Osteocyte (in vitro differentiated cells): ENCODE measurements around the gene HS3ST3B1. TPM values are rescaled to one million over a fixed set of nuclear protein-coding genes. Genes with fewer than 3 reads are reported as not detected.

Source experiments
- DNase-seq: peaks from one replicate; pipeline ENCODE4 v3.0.0; 2021; ENCODE audit warnings: mixed read lengths; ENCODE audit not compliant: unreplicated experiment; ENCODE audit errors: extremely low spot score
- H3K27ac Mint-ChIP-seq: one replicate; pipeline ENCODE4 v1.8.0; 2021; ENCODE audit warnings: mild to moderate bottlenecking, mixed read lengths; ENCODE audit not compliant: unreplicated experiment
- H3K27me3 Mint-ChIP-seq: one replicate; pipeline ENCODE4 v1.8.0; 2021; ENCODE audit warnings: mixed read lengths; ENCODE audit not compliant: unreplicated experiment
- H3K36me3 Mint-ChIP-seq: one replicate; pipeline ENCODE4 v1.8.0; 2021; ENCODE audit warnings: mixed read lengths; ENCODE audit not compliant: unreplicated experiment
- H3K4me1 Mint-ChIP-seq: one replicate; pipeline ENCODE4 v1.8.0; 2021; ENCODE audit warnings: mixed read lengths; ENCODE audit not compliant: unreplicated experiment
- H3K4me3 Mint-ChIP-seq: one replicate; pipeline ENCODE4 v1.8.0; 2021; ENCODE audit warnings: mild to moderate bottlenecking, moderate library complexity, mixed read lengths; ENCODE audit not compliant: unreplicated experiment
- H3K9me3 Mint-ChIP-seq: one replicate; pipeline ENCODE4 v1.8.0; 2021; ENCODE audit warnings: mixed read lengths; ENCODE audit not compliant: unreplicated experiment
- total RNA-seq: library from RNA; stranded (reverse); gene quantifications from 2 replicates; pipeline ENCODE4 v1.2.1, GENCODE V29; 2021
- TF ChIP-seq, protein P1 (sequence below): fragments of 200-600 bp; sonication (generic); IDR thresholded peaks from 2 replicates; pipeline ENCODE4 v1.5.0; 2021; ENCODE audit warnings: antibody characterized with exemption, mild to moderate bottlenecking, moderate library complexity

The HS3ST3B1 gene
- total RNA-seq, 1 donor from 2014 or later = 77.0 TPM

DNA sequence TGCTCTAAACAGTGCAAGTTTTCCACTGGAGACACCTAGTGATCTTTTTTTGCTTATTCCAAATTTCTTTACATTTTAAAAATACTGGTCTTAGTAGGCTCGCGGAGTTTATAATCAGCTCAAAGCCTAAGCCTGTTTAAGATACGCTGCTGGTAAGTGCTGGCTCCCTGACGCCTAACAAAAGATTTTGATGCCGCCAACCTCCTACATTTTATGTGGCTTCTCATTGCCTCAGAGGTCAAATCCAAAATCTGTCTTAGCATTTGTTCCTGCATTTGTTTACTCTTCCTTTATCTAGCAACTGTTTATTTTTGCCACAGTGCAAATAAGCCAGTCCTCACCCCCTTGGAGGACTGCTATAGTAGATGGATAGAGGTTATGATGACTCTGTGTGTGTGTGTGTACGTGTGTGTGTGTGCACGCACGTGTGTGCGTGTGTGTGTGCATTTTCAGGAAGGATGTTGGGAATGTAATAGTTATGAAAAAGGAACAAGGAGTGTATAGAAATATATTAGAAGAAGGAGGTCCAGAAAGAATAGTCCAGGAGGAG is 24.8 kb downstream of the HS3ST3B1 start:
- Mint-ChIP-seq H3K4me3 (no peak overlapping the region), H3K27ac (no peak overlapping the region), H3K4me1 (peaks cover 59% of the 10 kb centered on the region), H3K27me3 (no peaks in the 10 kb centered on the region), H3K9me3 (no peaks in the 10 kb centered on the region), H3K36me3 (peaks cover 21% of the 10 kb centered on the region)
- DNase-seq = no peak
- TF ChIP-seq, protein P1, sequence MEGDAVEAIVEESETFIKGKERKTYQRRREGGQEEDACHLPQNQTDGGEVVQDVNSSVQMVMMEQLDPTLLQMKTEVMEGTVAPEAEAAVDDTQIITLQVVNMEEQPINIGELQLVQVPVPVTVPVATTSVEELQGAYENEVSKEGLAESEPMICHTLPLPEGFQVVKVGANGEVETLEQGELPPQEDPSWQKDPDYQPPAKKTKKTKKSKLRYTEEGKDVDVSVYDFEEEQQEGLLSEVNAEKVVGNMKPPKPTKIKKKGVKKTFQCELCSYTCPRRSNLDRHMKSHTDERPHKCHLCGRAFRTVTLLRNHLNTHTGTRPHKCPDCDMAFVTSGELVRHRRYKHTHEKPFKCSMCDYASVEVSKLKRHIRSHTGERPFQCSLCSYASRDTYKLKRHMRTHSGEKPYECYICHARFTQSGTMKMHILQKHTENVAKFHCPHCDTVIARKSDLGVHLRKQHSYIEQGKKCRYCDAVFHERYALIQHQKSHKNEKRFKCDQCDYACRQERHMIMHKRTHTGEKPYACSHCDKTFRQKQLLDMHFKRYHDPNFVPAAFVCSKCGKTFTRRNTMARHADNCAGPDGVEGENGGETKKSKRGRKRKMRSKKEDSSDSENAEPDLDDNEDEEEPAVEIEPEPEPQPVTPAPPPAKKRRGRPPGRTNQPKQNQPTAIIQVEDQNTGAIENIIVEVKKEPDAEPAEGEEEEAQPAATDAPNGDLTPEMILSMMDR = no peak

DNA sequence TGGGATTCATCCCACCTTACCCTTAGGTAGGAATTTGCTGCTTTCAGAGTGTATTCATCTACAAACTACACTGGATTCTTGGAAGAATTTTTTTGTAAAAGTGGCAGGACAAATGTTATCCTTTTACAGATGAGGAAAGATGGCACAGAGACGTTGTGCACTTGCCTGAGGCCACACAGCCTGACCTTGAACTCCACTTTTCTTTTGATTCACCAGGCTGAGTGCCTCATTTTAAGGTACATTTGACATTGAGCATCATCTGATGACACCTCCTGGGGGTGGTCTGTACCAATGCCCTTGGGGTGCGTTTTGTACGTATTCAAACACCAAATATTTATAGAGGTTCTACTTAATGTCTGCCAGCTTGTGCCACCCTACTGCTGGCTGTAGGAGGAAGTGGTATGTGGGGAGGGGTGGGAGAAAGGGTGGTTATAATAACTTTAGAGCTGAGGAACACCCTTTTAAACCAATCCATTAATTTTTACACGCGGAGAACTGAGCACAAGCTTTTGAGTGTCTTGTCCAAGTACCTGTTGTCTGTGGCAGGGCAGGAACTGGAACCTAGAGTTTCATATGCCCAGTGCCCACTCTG is 29.1 kb downstream of the HS3ST3B1 start:
- no peak for DNase-seq
- no peaks in the 10 kb centered on the region for H3K9me3 Mint-ChIP-seq
- H3K27ac Mint-ChIP-seq = no peak overlapping the region
- no peak overlapping the region for H3K4me3 Mint-ChIP-seq
- H3K27me3 Mint-ChIP-seq = no peaks in the 10 kb centered on the region
- peaks cover 61% of the 10 kb centered on the region for H3K4me1 Mint-ChIP-seq
- H3K36me3 Mint-ChIP-seq = peaks cover 15% of the 10 kb centered on the region
- TF ChIP-seq, protein P1 = no peak

DNA sequence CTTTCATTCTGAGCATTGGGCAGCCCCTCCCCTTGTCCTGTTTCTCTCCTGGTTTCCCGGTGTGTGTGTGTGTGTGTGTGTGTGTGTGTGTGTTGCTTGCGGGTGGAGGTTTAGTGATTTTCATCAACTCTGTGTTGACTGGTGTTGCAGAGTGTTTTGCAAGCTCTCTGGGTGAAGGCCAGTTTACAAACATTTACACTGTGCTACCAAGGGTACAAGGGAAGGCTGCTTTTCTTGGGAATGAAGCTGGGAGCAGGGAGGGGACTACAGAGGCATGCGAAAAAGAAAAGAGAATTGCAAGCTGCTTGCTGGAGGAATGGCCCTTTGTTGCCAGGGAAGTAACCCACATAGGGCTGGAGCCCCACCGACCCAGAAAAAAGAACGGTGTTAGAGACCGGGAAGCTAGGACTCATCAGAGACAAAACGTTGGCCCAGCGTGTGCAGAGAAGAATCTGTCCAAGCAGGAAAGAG is 29.6 kb downstream of the HS3ST3B1 start:
- Mint-ChIP-seq H3K27me3 (no peaks in the 10 kb centered on the region), H3K36me3 (peaks cover 17% of the 10 kb centered on the region), H3K4me3 (no peak overlapping the region), H3K27ac (peak overlapping the region; percentile 27), H3K4me1 (peaks cover 63% of the 10 kb centered on the region), H3K9me3 (no peaks in the 10 kb centered on the region)
- DNase-seq = no peak
- TF ChIP-seq, protein P1 = no peak

DNA sequence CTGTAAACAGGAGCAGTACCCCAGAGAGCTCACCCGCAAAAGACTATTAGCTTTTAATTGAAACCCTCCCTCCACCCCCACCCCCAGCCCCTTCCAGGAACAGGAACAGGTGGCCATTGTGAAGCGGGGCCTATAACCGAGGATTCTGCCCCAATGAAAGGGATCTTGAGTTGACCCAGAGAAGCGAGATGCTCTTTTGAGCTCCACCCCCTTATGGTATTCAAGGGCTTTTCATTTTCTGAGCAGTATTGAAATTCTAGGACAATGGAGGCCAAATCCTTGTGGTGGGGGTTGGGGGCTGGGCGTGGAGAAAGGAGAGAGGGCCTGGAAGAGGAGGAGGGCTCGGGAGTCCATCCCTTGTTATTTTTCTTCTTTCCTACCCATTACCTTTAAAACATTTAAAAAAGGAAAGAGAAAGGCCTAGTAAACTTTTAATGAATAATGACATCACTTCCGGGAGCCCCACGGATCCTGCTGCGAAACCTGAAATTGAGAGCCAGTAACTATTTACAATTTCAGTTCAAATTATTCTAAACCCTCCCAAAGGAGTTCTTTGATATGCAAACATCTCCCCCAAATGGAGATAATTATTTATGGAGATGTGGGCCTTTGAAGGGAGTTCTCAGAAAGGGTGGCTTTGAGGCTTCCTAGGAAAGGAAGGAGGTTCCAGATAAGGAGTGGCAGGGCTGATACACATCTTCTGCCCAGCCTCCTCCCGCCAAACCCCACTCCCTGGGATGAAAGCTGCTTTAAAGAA is 30.5 kb downstream of the HS3ST3B1 start:
- H3K27me3 Mint-ChIP-seq = no peaks in the 10 kb centered on the region
- DNase-seq = no peak
- H3K4me3 Mint-ChIP-seq = no peak overlapping the region
- TF ChIP-seq, protein P1 = no peak
- no peaks in the 10 kb centered on the region for H3K9me3 Mint-ChIP-seq
- H3K27ac Mint-ChIP-seq = no peak overlapping the region
- peaks cover 13% of the 10 kb centered on the region for H3K36me3 Mint-ChIP-seq
- H3K4me1 Mint-ChIP-seq = peaks cover 68% of the 10 kb centered on the region

DNA sequence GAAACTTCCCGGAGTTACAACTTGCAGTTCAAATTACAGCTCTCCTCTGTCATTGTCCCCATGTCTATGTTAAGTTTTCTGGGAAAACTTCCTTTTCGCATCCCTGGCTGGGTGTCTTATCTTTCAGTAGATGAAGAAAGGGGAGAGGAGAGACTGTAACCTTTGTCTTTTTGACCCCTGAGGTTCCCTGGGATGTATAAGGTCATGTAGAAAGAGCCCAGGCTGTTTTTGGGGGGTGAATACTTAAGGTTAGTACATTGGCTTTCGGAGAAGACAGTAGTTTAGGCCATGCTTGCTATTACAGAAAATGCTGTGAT is 31.1 kb downstream of the HS3ST3B1 start:
- H3K27ac Mint-ChIP-seq = no peak overlapping the region
- H3K4me1 Mint-ChIP-seq = peaks cover 72% of the 10 kb centered on the region
- TF ChIP-seq, protein P1 = no peak
- H3K27me3 Mint-ChIP-seq = no peaks in the 10 kb centered on the region
- H3K9me3 Mint-ChIP-seq = no peaks in the 10 kb centered on the region
- DNase-seq = no peak
- peaks cover 12% of the 10 kb centered on the region for H3K36me3 Mint-ChIP-seq
- no peak overlapping the region for H3K4me3 Mint-ChIP-seq
